ENCODE results near the gene COQ9. TPM values are rescaled to one million over a fixed set of nuclear protein-coding genes. Genes with fewer than 3 reads are reported as not detected.
A peak's percentile ranks its signal among the peaks of the same experiment; 100 is the strongest.

COQ9 gene
- total RNA-seq, 1 donor from 2014 or later = 32.9 TPM

DNA sequence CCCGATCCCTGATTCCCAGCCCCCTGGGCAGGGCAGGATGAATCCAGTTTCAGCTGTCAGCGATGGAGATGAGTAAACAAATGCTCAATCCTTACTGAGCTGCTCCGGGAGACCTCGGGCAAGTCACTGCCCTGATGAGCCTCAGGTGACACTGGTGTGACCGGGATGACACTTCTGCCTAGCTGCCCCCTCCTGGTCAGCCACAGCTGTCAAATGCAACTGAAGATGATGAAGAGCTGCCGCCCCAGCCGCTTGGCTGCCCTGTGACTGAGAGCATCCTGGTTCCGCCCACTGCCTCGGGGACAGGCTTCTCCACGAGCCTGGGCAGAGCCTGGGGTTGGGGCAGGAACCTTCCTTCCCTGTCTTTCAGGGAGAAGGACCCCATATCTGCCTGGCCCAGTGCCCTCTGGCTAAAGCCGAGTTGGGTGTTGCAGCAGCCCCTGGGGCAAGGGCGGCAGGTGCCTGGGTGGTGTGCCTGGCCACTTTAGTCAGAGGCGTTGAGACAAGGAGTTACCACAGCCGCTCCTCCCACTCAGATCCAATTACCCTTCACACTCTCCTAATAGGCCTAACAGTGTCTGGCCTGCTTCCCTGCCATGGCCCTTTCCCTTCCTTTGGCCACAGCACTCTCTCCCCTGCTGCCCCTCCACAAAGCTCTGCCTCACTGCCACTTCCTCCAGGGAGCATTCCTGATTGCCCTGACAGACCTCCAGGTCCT lies 37.2 kb upstream of the COQ9 start:
- Histone ChIP-seq H3K36me3 (ENCODE audit: control insufficient read depth in 3 of 3, insufficient read depth in 3 of 3, low read length in 3 of 3) (no peaks in the 10 kb centered on the region), H3K27ac (ENCODE audit: low read depth, low read length) (no peak overlapping the region), H3K27me3 (ENCODE audit: control insufficient read depth in 3 of 3, insufficient read depth in 3 of 3, low read length in 3 of 3) (peaks cover 0 to 7% (median 4%) of the 10 kb centered on the region in 3 donors), H3K4me3 (ENCODE audit: low read length in 3 of 3) (no peak overlapping the region), H3K9ac (ENCODE audit: low read depth in 1 of 3, low read length in 3 of 3) (no peak overlapping the region), H3K9me3 (ENCODE audit: control insufficient read depth in 3 of 3, low read length in 3 of 3) (no peaks in the 10 kb centered on the region), H3K4me1 (ENCODE audit: control insufficient read depth in 3 of 3, insufficient read depth in 3 of 3, low read length in 3 of 3) (peaks cover 5 to 10% (median 10%) of the 10 kb centered on the region in 3 donors)

DNA sequence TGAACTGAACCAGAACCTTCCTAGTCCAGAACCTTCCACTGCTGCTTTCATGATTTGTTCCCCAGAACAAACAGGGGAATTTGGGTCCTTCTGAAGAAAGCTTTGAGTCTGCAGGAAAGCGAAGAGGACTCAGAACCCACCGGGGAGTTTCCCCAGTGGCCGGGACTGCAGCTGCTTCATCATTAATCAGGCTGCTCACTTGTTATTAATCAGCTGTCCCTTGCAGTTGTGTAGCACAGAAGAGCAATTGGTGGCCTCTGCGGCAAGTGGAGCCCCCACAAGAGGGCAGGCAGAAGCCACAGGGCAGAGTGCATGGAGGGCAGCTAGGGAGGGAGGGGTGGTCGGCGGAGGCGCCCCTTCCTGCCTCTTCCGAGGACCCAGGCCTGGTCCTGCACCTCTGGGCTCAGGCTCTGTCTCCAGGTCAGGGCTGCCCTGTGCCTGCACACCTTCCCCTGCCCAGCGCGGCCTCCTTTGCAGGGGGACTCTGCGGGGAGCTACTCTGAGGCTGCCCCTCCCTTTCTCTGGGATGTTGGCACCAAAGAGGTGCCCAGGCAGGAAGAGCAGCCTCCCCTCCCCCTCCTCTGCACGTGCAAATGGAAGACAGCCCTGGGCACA lies 35.8 kb upstream of the COQ9 start:
- peaks cover 5 to 12% (median 10%) of the 10 kb centered on the region in 3 donors for H3K4me1 ChIP-seq (ENCODE audit: control insufficient read depth in 3 of 3, insufficient read depth in 3 of 3, low read length in 3 of 3)
- H3K27ac ChIP-seq (ENCODE audit: low read depth, low read length) = no peak overlapping the region
- no peaks in the 10 kb centered on the region for H3K36me3 ChIP-seq (ENCODE audit: control insufficient read depth in 3 of 3, insufficient read depth in 3 of 3, low read length in 3 of 3)
- H3K27me3 ChIP-seq (ENCODE audit: control insufficient read depth in 3 of 3, insufficient read depth in 3 of 3, low read length in 3 of 3) = peaks cover 0 to 7% (median 4%) of the 10 kb centered on the region in 3 donors
- H3K4me3 ChIP-seq (ENCODE audit: low read length in 3 of 3) = no peak overlapping the region
- H3K9me3 ChIP-seq (ENCODE audit: control insufficient read depth in 3 of 3, low read length in 3 of 3) = no peaks in the 10 kb centered on the region
- H3K9ac ChIP-seq (ENCODE audit: low read depth in 1 of 3, low read length in 3 of 3) = no peak overlapping the region

DNA sequence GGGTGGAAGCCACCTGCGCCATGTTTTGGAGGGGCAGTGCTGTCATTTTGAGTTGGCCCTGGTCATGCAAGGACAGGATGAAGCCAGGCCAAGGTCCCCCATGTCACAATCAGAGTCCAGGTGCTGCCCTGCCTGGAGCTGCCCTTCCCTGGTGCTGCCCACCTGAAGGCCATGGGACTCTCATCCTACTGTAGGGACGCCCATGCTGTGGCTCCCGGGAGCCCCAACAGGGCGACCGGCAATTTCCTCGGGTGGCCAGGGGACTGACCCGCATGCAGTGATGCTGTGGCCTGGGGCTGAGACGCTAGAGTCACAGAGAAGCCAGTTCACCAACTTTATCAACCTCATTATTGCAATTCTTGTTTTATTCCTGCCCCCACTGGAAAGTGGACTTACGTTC lies 34.7 kb upstream of the COQ9 start:
- Histone ChIP-seq H3K9me3 (ENCODE audit: control insufficient read depth in 3 of 3, low read length in 3 of 3) (no peaks in the 10 kb centered on the region), H3K36me3 (ENCODE audit: control insufficient read depth in 3 of 3, insufficient read depth in 3 of 3, low read length in 3 of 3) (no peaks in the 10 kb centered on the region)

DNA sequence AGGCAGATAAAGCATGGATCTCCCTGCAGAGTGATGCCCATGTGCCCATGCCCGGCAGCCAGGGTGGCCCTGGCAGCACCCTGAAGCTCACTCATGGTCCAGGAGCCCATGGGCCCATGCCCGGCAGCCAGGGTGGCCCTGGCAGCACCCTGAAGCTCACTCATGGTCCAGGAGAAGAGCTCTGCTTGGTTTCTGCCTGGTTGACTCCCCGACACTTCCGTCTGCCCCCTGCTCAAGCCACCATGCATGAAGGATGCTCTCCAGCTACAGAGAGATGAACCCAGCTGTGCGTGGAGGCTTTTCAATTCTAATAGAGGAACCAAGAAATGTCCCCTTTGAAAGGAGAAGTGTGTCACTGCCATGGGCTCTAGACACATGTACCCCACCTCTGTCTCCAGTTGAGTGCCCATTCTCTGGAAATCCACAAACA lies 34.0 kb upstream of the COQ9 start:
- Histone ChIP-seq H3K9ac (ENCODE audit: low read depth in 1 of 3, low read length in 3 of 3) (no peak overlapping the region), H3K36me3 (ENCODE audit: control insufficient read depth in 3 of 3, insufficient read depth in 3 of 3, low read length in 3 of 3) (no peaks in the 10 kb centered on the region), H3K9me3 (ENCODE audit: control insufficient read depth in 3 of 3, low read length in 3 of 3) (no peaks in the 10 kb centered on the region), H3K27me3 (ENCODE audit: control insufficient read depth in 3 of 3, insufficient read depth in 3 of 3, low read length in 3 of 3) (peaks cover 0 to 7% (median 4%) of the 10 kb centered on the region in 3 donors), H3K27ac (ENCODE audit: low read depth, low read length) (no peak overlapping the region), H3K4me1 (ENCODE audit: control insufficient read depth in 3 of 3, insufficient read depth in 3 of 3, low read length in 3 of 3) (peaks cover 12 to 20% (median 14%) of the 10 kb centered on the region in 3 donors), H3K4me3 (ENCODE audit: low read length in 3 of 3) (no peak overlapping the region)

More for the DNA sequence above, 34.7 kb upstream of the COQ9 start:
- Histone ChIP-seq H3K27me3 (ENCODE audit: control insufficient read depth in 3 of 3, insufficient read depth in 3 of 3, low read length in 3 of 3) (peaks cover 0 to 7% (median 4%) of the 10 kb centered on the region in 3 donors), H3K4me3 (ENCODE audit: low read length in 3 of 3) (no peak overlapping the region), H3K4me1 (ENCODE audit: control insufficient read depth in 3 of 3, insufficient read depth in 3 of 3, low read length in 3 of 3) (peaks cover 12 to 20% (median 14%) of the 10 kb centered on the region in 3 donors), H3K27ac (ENCODE audit: low read depth, low read length) (no peak overlapping the region), H3K9ac (ENCODE audit: low read depth in 1 of 3, low read length in 3 of 3) (no peak overlapping the region)

DNA sequence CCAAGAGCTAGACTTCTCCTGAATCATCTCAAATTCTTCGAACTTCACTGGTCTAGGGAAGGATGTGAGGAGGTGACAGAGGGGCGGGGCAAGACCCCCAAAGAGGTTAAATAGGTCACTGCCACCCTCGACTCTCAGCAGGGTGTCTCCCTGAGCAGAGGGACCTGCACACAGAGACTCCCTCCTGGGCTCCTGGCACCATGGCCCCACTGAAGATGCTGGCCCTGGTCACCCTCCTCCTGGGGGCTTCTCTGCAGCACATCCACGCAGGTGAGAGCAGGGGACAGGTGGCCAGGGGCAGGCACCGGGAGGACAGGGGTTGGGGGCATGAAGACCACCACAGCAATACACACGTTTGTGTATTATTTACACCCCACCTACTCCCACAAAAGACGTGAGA lies 33.5 kb upstream of the COQ9 start:
- H3K9me3 ChIP-seq (ENCODE audit: control insufficient read depth in 3 of 3, low read length in 3 of 3) = no peaks in the 10 kb centered on the region
- no peak overlapping the region for H3K4me3 ChIP-seq (ENCODE audit: low read length in 3 of 3)
- H3K27me3 ChIP-seq (ENCODE audit: control insufficient read depth in 3 of 3, insufficient read depth in 3 of 3, low read length in 3 of 3) = peaks cover 0 to 7% (median 4%) of the 10 kb centered on the region in 3 donors
- H3K9ac ChIP-seq (ENCODE audit: low read depth in 1 of 3, low read length in 3 of 3) = no peak overlapping the region
- peaks cover 15 to 24% (median 17%) of the 10 kb centered on the region in 3 donors for H3K4me1 ChIP-seq (ENCODE audit: control insufficient read depth in 3 of 3, insufficient read depth in 3 of 3, low read length in 3 of 3)
- no peak overlapping the region for H3K27ac ChIP-seq (ENCODE audit: low read depth, low read length)
- no peaks in the 10 kb centered on the region for H3K36me3 ChIP-seq (ENCODE audit: control insufficient read depth in 3 of 3, insufficient read depth in 3 of 3, low read length in 3 of 3)

DNA sequence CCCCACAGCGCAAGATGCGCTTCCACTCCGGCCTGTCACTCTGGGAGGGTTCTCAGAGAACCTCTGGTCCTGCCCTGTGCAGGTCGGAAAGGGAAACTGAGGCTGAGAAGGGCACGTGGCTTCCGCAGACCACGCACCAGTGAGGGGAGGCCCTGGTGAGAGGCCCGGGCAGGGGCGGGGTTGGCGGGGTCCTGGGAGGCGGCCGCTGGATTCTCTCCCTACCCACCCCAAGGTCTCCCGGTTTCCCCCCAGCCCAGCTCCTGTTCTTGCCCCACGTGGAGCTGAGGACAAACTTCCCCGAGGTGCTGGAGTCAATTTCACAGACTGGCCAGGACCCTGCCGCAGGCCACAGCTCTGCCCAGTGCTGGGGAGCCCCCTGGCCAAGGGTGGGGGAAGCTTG lies 31.2 kb upstream of the COQ9 start:
- Histone ChIP-seq H3K4me1 (ENCODE audit: control insufficient read depth in 3 of 3, insufficient read depth in 3 of 3, low read length in 3 of 3) (peaks cover 12 to 18% (median 15%) of the 10 kb centered on the region in 3 donors), H3K36me3 (ENCODE audit: control insufficient read depth in 3 of 3, insufficient read depth in 3 of 3, low read length in 3 of 3) (no peaks in the 10 kb centered on the region), H3K9ac (ENCODE audit: low read depth in 1 of 3, low read length in 3 of 3) (no peak overlapping the region), H3K27ac (ENCODE audit: low read depth, low read length) (no peak overlapping the region), H3K4me3 (ENCODE audit: low read length in 3 of 3) (no peak overlapping the region), H3K9me3 (ENCODE audit: control insufficient read depth in 3 of 3, low read length in 3 of 3) (no peaks in the 10 kb centered on the region), H3K27me3 (ENCODE audit: control insufficient read depth in 3 of 3, insufficient read depth in 3 of 3, low read length in 3 of 3) (peaks cover 0 to 4% (median 0%) of the 10 kb centered on the region in 3 donors)

DNA sequence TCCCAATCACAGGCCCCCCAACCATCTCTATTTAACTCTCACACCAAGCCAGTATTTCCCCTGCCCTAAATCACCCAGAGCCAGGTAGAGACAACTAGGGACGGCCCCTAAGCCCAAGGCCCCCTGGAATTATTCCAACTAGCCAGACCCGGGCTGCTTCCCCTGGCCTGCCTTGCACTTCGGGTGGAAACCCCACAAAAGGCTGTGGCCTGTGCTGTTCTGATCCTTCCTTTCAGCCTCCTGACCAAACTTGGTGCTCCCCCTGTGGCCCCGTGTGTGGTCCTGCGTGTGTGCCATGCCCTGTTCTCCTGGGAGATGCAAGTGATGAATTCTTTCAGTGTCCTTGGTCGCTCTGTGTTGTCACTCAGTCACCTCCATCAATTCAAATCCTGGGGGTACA lies 27.8 kb upstream of the COQ9 start:
- Histone ChIP-seq H3K4me3 (ENCODE audit: low read length in 3 of 3) (no peak overlapping the region), H3K4me1 (ENCODE audit: control insufficient read depth in 3 of 3, insufficient read depth in 3 of 3, low read length in 3 of 3) (peaks cover 15 to 21% (median 18%) of the 10 kb centered on the region in 3 donors), H3K9ac (ENCODE audit: low read depth in 1 of 3, low read length in 3 of 3) (no peak overlapping the region), H3K27me3 (ENCODE audit: control insufficient read depth in 3 of 3, insufficient read depth in 3 of 3, low read length in 3 of 3) (no peaks in the 10 kb centered on the region), H3K27ac (ENCODE audit: low read depth, low read length) (no peak overlapping the region), H3K9me3 (ENCODE audit: control insufficient read depth in 3 of 3, low read length in 3 of 3) (no peaks in the 10 kb centered on the region), H3K36me3 (ENCODE audit: control insufficient read depth in 3 of 3, insufficient read depth in 3 of 3, low read length in 3 of 3) (no peaks in the 10 kb centered on the region)

DNA sequence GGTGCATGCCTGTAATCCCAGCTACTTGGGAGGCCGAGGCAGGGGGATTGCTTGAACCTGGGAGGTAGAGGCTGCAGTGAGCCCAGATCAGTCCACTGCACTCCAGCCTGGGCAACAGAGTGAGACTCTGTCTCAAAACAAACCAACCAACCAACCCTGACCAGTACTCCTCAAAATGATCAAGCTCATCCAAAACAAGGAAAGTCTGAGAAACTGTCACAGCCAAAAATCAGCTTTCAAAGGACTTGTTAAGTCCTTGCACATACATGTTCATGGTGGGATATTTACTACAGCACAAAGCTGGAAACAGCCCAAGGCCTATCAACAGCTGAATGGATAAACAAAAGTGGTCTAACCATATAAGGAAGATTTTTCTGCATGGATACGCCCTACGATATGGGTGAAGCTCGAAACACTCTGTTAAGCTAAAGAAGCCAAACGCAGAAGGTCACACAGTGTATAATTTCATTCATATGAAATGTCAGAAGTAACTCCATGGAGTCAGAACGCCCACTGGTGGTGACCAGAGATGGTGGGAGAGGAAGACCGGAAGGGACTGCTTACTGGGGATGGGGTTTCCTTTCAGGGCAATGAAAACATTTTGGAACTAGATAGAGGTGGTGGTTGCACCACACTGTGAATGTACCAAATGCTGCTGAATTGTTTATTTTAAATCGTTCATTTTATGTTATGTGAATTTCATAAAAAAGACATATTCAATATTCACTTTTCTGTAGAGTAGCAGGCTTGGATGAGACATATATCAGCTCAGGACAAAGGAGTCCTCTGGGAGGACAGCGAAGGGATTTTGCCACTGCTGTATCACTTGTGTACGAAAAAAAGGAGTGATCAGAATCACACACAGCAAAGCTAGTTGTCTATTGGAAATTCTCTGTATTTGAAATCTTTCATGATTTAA lies 25.0 kb upstream of the COQ9 start:
- H3K27ac ChIP-seq (ENCODE audit: low read depth, low read length) = no peak overlapping the region
- H3K27me3 ChIP-seq (ENCODE audit: control insufficient read depth in 3 of 3, insufficient read depth in 3 of 3, low read length in 3 of 3) = no peaks in the 10 kb centered on the region
- H3K36me3 ChIP-seq (ENCODE audit: control insufficient read depth in 3 of 3, insufficient read depth in 3 of 3, low read length in 3 of 3) = peaks cover 2 to 5% (median 3%) of the 10 kb centered on the region in 3 donors
- no peak overlapping the region for H3K4me3 ChIP-seq (ENCODE audit: low read length in 3 of 3)
- peaks cover 12 to 21% (median 18%) of the 10 kb centered on the region in 3 donors for H3K4me1 ChIP-seq (ENCODE audit: control insufficient read depth in 3 of 3, insufficient read depth in 3 of 3, low read length in 3 of 3)
- H3K9ac ChIP-seq (ENCODE audit: low read depth in 1 of 3, low read length in 3 of 3) = no peak overlapping the region
- no peaks in the 10 kb centered on the region for H3K9me3 ChIP-seq (ENCODE audit: control insufficient read depth in 3 of 3, low read length in 3 of 3)

DNA sequence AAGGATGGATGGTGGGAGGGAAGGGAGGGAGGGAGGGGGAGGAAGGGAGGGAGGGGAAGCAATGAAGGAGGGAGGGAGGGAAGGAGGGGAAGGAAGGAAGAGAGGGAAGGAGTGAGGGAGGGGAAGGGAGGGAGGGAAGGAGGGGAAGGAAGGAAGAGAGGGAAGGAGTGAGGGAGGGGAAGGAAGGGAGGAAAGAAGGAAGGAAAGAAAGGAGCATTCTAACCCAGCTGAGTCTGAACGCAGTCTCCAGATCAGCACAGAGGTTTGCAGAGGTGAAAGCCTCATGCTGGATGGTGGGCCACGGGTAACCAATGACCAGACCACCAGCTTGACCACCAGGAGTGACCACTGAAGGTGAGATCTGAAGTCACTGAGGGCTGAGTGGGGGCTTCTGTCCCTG lies 24.1 kb upstream of the COQ9 start:
- H3K9me3 ChIP-seq (ENCODE audit: control insufficient read depth in 3 of 3, low read length in 3 of 3) = no peaks in the 10 kb centered on the region
- H3K36me3 ChIP-seq (ENCODE audit: control insufficient read depth in 3 of 3, insufficient read depth in 3 of 3, low read length in 3 of 3) = peaks cover 5 to 12% (median 7%) of the 10 kb centered on the region in 3 donors
- H3K27ac ChIP-seq (ENCODE audit: low read depth, low read length) = no peak overlapping the region
- H3K4me3 ChIP-seq (ENCODE audit: low read length in 3 of 3) = no peak overlapping the region
- H3K9ac ChIP-seq (ENCODE audit: low read depth in 1 of 3, low read length in 3 of 3) = peak overlapping the region in 1 of 3 donors; percentile 10
- H3K4me1 ChIP-seq (ENCODE audit: control insufficient read depth in 3 of 3, insufficient read depth in 3 of 3, low read length in 3 of 3) = peaks cover 11 to 20% (median 16%) of the 10 kb centered on the region in 3 donors
- H3K27me3 ChIP-seq (ENCODE audit: control insufficient read depth in 3 of 3, insufficient read depth in 3 of 3, low read length in 3 of 3) = no peaks in the 10 kb centered on the region

All from skeletal muscle tissue (tissue), 4 donors.